ENCODE results near the gene RTKN. TPM values are rescaled to one million over a fixed set of nuclear protein-coding genes. Genes with fewer than 3 reads are reported as not detected.
A peak's percentile ranks its signal among the peaks of the same experiment; 100 is the strongest.

Gene RTKN
- total RNA-seq, 1 experiment from 2014 or later, result 87.1 TPM

DNA sequence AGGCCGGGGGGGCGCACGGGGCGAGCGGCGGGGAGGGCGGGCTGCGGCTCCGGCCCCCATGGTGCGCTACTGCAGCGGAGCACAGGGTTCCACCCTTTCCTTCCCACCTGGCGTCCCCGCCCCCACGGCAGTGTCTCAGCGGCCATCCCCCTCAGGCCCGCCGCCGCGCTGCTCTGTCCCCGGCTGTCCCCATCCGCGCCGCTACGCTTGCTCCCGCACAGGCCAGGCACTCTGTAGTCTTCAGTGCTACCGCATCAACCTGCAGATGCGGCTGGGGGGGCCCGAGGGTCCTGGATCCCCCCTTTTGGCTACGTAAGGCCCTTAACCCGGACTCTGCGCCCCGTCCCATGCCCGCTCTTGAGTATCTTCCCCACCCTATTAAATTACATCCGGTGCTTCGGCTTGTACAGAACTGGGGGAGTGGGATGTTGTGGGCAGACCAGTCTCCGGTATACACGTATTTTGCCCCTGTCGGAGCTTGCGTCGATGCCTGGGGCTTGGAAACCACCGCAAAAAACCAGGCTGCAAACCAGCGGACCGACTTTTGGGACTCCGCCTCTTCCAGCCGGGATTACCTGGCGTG lies 15.9 kb upstream of the RTKN start:
- Histone ChIP-seq H2BK15ac (ENCODE audit: low read depth, low read length) (no peak overlapping the region), H2BK12ac (ENCODE audit: insufficient read length, low read depth, low read length) (no peak overlapping the region), H3K79me2 (ENCODE audit: insufficient read depth, low read length) (no peaks in the 10 kb centered on the region), H3K23me2 (ENCODE audit: insufficient read length, low read depth, low read length, poor library complexity, severe bottlenecking) (peaks cover 18% of the 10 kb centered on the region), H2BK20ac (ENCODE audit: low read depth, low read length, poor library complexity, severe bottlenecking) (no peak overlapping the region), H3K27me3 (ENCODE audit: insufficient read depth, low read length) (no peaks in the 10 kb centered on the region), H3K4me1 (ENCODE audit: insufficient read depth, low read length) (peaks cover 2% of the 10 kb centered on the region; the same call in 1 of the 2 replicates), H3K4me2 (ENCODE audit: insufficient read depth, insufficient read length, low read length) (peak overlapping the region; percentile 92), H3K23ac (ENCODE audit: insufficient read length, low read depth, low read length) (no peak overlapping the region), H3T11ph (ENCODE audit: low read length) (no peak overlapping the region), H3K9ac (ENCODE audit: extremely low read depth, insufficient read length, low read length) (peak overlapping the region; percentile 83), H2AK5ac (ENCODE audit: insufficient read length, low read length) (no peak overlapping the region), H2AFZ (ENCODE audit: low read length) (no peak overlapping the region), H4K5ac (ENCODE audit: insufficient read length, low read depth, low read length) (no peak overlapping the region), H3K27ac (ENCODE audit: insufficient read length, low read depth, low read length) (peak overlapping the region; percentile 80), H3K79me1 (ENCODE audit: insufficient read depth, low read depth, low read length, poor library complexity, severe bottlenecking) (no peaks in the 10 kb centered on the region), H4K91ac (ENCODE audit: insufficient read length, low read depth, low read length) (no peak overlapping the region), H3K4ac (ENCODE audit: low read depth, low read length) (no peak overlapping the region; the same call in 1 of the 2 replicates), H3K14ac (ENCODE audit: insufficient read depth, low read length) (peak overlapping the region; percentile 96), H4K20me1 (ENCODE audit: control insufficient read depth, insufficient read depth, insufficient read length) (peaks cover 2% of the 10 kb centered on the region), H2BK120ac (ENCODE audit: low read depth, low read length, poor library complexity, severe bottlenecking) (peak overlapping the region; percentile 78), H3K9me3 (ENCODE audit: control insufficient read depth, low read depth, low read length) (no peaks in the 10 kb centered on the region), H3K18ac (ENCODE audit: insufficient read length, low read depth, low read length) (peak overlapping the region; percentile 91), H3K56ac (ENCODE audit: insufficient read length, low read depth, low read length) (no peak overlapping the region), H2BK5ac (ENCODE audit: insufficient read length, low read length) (no peak overlapping the region), H4K8ac (replicated peaks; ENCODE audit: insufficient read length, low read depth, low read length) (no peak overlapping the region)
- H3K27me3 Mint-ChIP-seq (ENCODE audit: low read depth), result no peaks in the 10 kb centered on the region
- peaks cover 27 to 36% of the 10 kb centered on the region in 2 experiments for H3K4me1 Mint-ChIP-seq
- WGBS (ENCODE audit: extremely low coverage, insufficient read length, low lambda C conversion rate), result no CpG with 5 or more reads among the region's 46 CpGs
- peak overlapping the region; percentile 98 to 99 (median 99) for H3K27ac Mint-ChIP-seq
- H3K4me3 Mint-ChIP-seq, result peak overlapping the region; percentile 96 to 97
- H3K9me3 Mint-ChIP-seq, result no peaks in the 10 kb centered on the region
- TF ChIP-seq, protein P1, sequence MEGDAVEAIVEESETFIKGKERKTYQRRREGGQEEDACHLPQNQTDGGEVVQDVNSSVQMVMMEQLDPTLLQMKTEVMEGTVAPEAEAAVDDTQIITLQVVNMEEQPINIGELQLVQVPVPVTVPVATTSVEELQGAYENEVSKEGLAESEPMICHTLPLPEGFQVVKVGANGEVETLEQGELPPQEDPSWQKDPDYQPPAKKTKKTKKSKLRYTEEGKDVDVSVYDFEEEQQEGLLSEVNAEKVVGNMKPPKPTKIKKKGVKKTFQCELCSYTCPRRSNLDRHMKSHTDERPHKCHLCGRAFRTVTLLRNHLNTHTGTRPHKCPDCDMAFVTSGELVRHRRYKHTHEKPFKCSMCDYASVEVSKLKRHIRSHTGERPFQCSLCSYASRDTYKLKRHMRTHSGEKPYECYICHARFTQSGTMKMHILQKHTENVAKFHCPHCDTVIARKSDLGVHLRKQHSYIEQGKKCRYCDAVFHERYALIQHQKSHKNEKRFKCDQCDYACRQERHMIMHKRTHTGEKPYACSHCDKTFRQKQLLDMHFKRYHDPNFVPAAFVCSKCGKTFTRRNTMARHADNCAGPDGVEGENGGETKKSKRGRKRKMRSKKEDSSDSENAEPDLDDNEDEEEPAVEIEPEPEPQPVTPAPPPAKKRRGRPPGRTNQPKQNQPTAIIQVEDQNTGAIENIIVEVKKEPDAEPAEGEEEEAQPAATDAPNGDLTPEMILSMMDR (conservative IDR thresholded peaks at IDR 0.05), result no peak
- peak; percentile 83 for DNase-seq
- H3K36me3 Mint-ChIP-seq (ENCODE audit: insufficient read depth in 1 of 3, low read depth in 3 of 3), result peaks cover 4 to 22% (median 21%) of the 10 kb centered on the region in 3 experiments; a peak in 6 of 7 replicates
